Uterus (tissue), 4 donors: ENCODE results near the gene PCK2. TPM values are rescaled to one million over a fixed set of nuclear protein-coding genes. Genes with fewer than 3 reads are reported as not detected.
A peak's percentile ranks its signal among the peaks of the same experiment; 100 is the strongest.

ENCODE experiments used
- DNase-seq, 2 donors: peaks; one replicate each; pipeline ENCODE4 v3.0.0-alpha.2; 2019 to 2020
- H3K27ac ChIP-seq, 2 donors: fragments of 200-600 bp; sonication (generic); 1 replicate in 1 of 2; 2 replicates in 1 of 2; pipeline ENCODE4 v1.5.1; 2016 to 2018
- H3K27me3 ChIP-seq, 2 donors: fragments of 200-600 bp; sonication (generic); one replicate each; pipeline ENCODE4 v1.5.1; 2018 to 2019; ENCODE audit warnings: control low read depth in 1 of 2
- H3K36me3 ChIP-seq, 2 donors: fragments of 200-600 bp; sonication (generic); one replicate each; pipeline ENCODE4 v1.5.1; 2019; ENCODE audit warnings: control low read depth in 1 of 2
- H3K4me1 ChIP-seq, 2 donors: fragments of 200-600 bp; sonication (generic); one replicate each; pipeline ENCODE4 v1.5.1; 2018 to 2019; ENCODE audit warnings: control low read depth in 1 of 2
- H3K4me3 ChIP-seq, 2 donors: fragments of 200-600 bp; sonication (generic); 1 replicate in 1 of 2; 2 replicates in 1 of 2; pipeline ENCODE4 v1.5.1; 2018 to 2019; ENCODE audit warnings: mild to moderate bottlenecking in 1 of 2
- H3K9me3 ChIP-seq, 2 donors: fragments of 200-600 bp; sonication (generic); one replicate each; pipeline ENCODE4 v1.5.1; 2019; ENCODE audit warnings: control low read depth in 1 of 2
- POLR2A ChIP-seq, 2 donors: fragments of 450-650 bp; IDR thresholded peaks; one replicate each; pipeline ENCODE4 v1.6.1; 2016; ENCODE audit warnings: antibody characterized with exemption in 2 of 2, mild to moderate bottlenecking in 1 of 2, moderate library complexity in 1 of 2
- intact Hi-C: fragments of 100-400 bp; cut with DNase I; formaldehyde crosslinking; loops from one replicate; pipeline ENCODE4 v1.15.1; 2023; ENCODE audit warnings: low total_unique reads
- total RNA-seq, 4 donors: library from RNA; depleted of rRNA in 3 of 4; stranded (reverse); fragments of >200 nt in 3 of 4; gene quantifications; one replicate each; pipeline versions ENCODE4 v1.1.0 to v1.2.4, GENCODE V29; 2014 to 2023
- TF ChIP-seq, protein P1 (sequence below), 4 experiments: fragments of 200-600 bp in 2 of 4; fragments of 450-650 bp in 2 of 4; sonication (generic) in 2 of 4; IDR thresholded peaks; one replicate each; pipeline ENCODE4 v1.5.1; 2016 to 2019; ENCODE audit warnings: antibody characterized with exemption in 4 of 4, mild to moderate bottlenecking in 2 of 4, moderate library complexity in 1 of 4
- donor health status: DM: yes; HTN: yes; CAD: no.

Gene PCK2
- total RNA-seq, 4 donors from 2014 or later, result 13.1 to 19.4 (median 15.1) TPM; not detected in 1

DNA sequence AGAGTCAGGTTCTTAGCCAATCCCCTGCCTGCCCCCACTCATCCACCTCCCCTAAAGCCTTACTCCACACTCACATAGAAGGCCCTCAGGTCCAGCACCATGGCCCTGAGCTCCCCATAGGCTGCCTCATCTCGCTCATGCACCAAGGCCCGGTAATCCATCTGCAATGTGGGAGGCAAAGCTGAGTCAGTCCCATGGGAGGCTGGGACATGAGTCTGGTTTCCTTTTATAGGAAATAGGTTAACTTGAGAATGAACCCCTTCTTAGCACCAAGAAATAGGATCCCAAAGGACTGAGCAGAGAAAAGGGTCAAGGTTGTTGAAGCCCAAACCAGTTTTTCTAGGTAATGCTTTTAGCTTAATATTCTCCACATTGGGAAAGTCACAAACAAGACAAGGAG lies 49.4 kb downstream of the PCK2 start:
- intact Hi-C loops, result no loop called here
- DNase-seq, result no peak

DNA sequence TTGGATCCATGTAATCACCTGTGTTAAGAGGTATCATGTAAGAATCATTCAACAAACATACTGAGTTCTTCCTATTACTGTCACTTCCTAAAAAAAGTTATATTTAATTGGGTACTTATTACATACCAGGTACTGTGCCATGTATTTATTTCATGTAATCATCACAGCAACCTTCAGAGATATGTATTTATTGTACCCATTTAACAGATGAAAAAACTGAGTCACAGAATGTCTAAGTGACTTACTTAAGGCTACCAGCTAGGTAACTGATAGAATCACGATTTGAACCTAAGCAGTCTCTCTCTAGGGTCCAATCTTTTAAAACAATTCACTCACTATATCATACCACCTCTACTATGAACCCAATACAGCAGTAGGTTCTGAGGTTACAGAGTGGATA lies 50.3 kb downstream of the PCK2 start:
- no peaks in the 10 kb centered on the region for H3K36me3 ChIP-seq
- H3K4me3 ChIP-seq, result no peak overlapping the region
- intact Hi-C loops, result no loop called here
- no peak overlapping the region for H3K27ac ChIP-seq
- no peak for TF ChIP-seq POLR2A (IDR thresholded peaks at IDR 0.05)
- TF ChIP-seq, protein P1, sequence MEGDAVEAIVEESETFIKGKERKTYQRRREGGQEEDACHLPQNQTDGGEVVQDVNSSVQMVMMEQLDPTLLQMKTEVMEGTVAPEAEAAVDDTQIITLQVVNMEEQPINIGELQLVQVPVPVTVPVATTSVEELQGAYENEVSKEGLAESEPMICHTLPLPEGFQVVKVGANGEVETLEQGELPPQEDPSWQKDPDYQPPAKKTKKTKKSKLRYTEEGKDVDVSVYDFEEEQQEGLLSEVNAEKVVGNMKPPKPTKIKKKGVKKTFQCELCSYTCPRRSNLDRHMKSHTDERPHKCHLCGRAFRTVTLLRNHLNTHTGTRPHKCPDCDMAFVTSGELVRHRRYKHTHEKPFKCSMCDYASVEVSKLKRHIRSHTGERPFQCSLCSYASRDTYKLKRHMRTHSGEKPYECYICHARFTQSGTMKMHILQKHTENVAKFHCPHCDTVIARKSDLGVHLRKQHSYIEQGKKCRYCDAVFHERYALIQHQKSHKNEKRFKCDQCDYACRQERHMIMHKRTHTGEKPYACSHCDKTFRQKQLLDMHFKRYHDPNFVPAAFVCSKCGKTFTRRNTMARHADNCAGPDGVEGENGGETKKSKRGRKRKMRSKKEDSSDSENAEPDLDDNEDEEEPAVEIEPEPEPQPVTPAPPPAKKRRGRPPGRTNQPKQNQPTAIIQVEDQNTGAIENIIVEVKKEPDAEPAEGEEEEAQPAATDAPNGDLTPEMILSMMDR (IDR thresholded peaks at IDR 0.05), result no peak
- no peaks in the 10 kb centered on the region for H3K9me3 ChIP-seq
- DNase-seq, result no peak
- H3K4me1 ChIP-seq, result peaks cover 6 to 8% of the 10 kb centered on the region in 2 donors
- H3K27me3 ChIP-seq, result no peaks in the 10 kb centered on the region

More for the DNA sequence above, 49.4 kb downstream of the PCK2 start:
- Histone ChIP-seq H3K36me3 (no peaks in the 10 kb centered on the region), H3K4me1 (peaks cover 6 to 8% of the 10 kb centered on the region in 2 donors), H3K27me3 (no peaks in the 10 kb centered on the region), H3K9me3 (no peaks in the 10 kb centered on the region), H3K4me3 (no peak overlapping the region), H3K27ac (no peak overlapping the region)
- TF ChIP-seq, protein P1 (IDR thresholded peaks at IDR 0.05), result no peak
- no peak for TF ChIP-seq POLR2A (IDR thresholded peaks at IDR 0.05)

DNA sequence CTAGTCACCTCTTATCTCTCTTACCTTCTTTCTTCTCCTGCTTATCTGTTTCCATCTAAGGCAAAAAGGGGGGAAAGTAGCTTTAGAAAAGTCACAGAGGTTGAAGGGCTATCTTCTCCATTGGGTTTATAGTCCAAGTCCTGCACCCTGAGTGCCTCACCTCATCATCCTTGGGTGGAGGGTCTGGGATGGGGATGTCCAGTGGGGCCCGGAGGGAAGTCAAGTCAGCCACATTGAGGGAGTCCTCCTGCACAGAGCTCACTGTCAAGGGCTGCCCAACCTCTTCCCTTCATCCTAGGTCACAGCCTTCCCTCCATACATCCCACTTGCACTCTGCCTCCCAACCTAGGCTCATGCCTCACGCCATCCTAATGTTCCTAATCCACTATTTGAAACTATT lies 51.1 kb downstream of the PCK2 start:
- no peaks in the 10 kb centered on the region for H3K27me3 ChIP-seq
- no peak for TF ChIP-seq POLR2A (IDR thresholded peaks at IDR 0.05)
- TF ChIP-seq, protein P1 (IDR thresholded peaks at IDR 0.05), result no peak
- no peak overlapping the region for H3K4me3 ChIP-seq
- intact Hi-C loops, result no loop called here
- no peaks in the 10 kb centered on the region for H3K36me3 ChIP-seq
- no peak for DNase-seq
- H3K4me1 ChIP-seq, result peaks cover 4 to 6% of the 10 kb centered on the region in 2 donors
- no peaks in the 10 kb centered on the region for H3K9me3 ChIP-seq
- H3K27ac ChIP-seq, result peak overlapping the region; percentile 90 to 92

DNA sequence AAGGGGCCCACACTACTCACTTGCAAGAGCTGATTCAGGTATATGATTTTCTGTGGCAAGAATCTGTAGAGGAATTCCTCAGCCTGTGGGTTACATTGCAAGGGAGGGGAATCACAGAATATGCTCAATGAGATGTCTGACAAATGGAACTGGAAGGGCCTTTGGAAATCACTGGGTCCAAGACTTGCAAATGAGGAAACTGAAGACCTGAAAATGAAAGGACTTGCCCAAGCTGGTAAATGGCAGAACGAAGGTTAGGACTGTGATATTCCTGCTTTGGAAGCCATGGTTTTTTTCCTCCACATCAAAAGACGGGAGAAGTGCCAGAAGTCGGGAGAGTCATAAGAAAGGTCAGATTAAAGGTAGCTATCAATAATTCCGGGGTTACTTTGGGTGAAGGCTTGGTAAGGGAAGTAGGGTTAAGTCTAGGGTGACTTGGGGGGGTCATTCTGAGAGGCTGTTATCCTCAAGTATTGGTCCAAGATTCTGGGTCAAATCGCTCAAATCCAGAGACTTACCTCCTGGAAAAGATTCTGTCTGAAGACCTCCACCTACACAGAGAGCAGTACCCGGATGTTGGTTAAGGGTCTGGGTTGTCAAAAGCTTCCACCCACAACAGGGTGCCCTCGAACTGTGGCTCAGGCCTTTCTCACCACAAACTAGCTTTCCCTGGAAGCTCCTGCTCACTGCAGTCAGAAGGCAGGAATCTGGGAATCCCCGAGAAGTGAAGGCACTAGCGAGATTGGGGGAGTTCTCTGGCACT lies 51.8 kb downstream of the PCK2 start:
- Histone ChIP-seq H3K9me3 (no peaks in the 10 kb centered on the region), H3K4me3 (peak overlapping the region; percentile 84 to 95), H3K36me3 (no peaks in the 10 kb centered on the region), H3K27ac (peak overlapping the region; percentile 90 to 92), H3K4me1 (peaks cover 4 to 6% of the 10 kb centered on the region in 2 donors), H3K27me3 (no peaks in the 10 kb centered on the region)
- TF ChIP-seq, protein P1 (IDR thresholded peaks at IDR 0.05), result no peak
- TF ChIP-seq POLR2A (IDR thresholded peaks at IDR 0.05), result no peak
- DNase-seq, result no peak
- intact Hi-C loops, result no loop called here

DNA sequence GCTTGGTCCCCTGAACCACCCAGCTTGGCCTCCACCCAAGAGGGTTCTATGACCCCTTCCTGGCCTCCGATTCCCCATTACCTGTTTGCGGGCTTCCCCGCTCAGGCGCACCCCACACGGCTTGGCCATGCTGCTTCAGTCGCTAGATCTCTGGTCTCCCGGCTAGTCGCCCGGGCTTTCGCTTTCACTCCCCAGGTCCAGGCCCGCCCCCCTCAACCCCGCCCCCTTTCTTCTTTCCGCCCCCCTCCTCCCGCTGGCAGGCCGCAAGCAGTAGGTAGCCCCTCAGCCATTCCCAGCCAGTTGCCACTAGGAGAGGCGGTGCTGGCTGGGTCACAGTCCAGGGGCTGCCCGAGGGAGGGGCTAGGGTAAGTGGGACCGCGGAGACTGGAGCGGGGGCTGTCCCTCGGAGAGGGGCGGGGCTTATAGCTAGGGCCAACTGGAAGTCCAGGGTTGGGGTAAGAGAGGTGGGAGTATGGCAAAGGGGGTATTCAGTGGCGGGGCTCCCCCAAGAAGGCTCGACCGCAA lies 52.4 kb downstream of the PCK2 start, which contains the start of gene PSME2:
TSS of gene PSME2 (minus strand) at position 158 of the 525 bp plus-strand sequence. CDS start at position 129, 29 bp downstream.
- H3K36me3 ChIP-seq, result no peaks in the 10 kb centered on the region
- intact Hi-C loops, result no loop called here
- peak within 1 kb of the TSS; percentile 84 to 95 for H3K4me3 ChIP-seq
- DNase-seq, result peak; percentile 94
- peak; percentile 13 to 46 for TF ChIP-seq POLR2A (IDR thresholded peaks at IDR 0.05)
- TF ChIP-seq, protein P1 (IDR thresholded peaks at IDR 0.05), result no peak
- peaks cover 4 to 6% of the 10 kb centered on the region in 2 donors for H3K4me1 ChIP-seq
- no peaks in the 10 kb centered on the region for H3K27me3 ChIP-seq
- peak within 1 kb of the TSS; percentile 90 to 92 for H3K27ac ChIP-seq
- H3K9me3 ChIP-seq, result no peaks in the 10 kb centered on the region
